HepG2 (cell line): ENCODE data around the gene ESYT1. TPM values are rescaled to one million over a fixed set of nuclear protein-coding genes. Genes with fewer than 3 reads are reported as not detected.

ENCODE experiments used
- AGO1 ChIP-seq: fragments of 200-400 bp; formaldehyde crosslinking; IDR thresholded peaks from 2 replicates; pipeline ENCODE4 v1.6.1; 2017; ENCODE audit warnings: mild to moderate bottlenecking, low read depth, low read length, moderate library complexity; ENCODE audit not compliant: poor library complexity, severe bottlenecking
- ARHGAP35 ChIP-seq: sonication (generic); formaldehyde crosslinking; IDR thresholded peaks from 2 replicates; pipeline ENCODE4 v1.9.0; 2022; ENCODE audit warnings: mild to moderate bottlenecking, inconsistent platforms, moderate library complexity, missing genetic modification reagents, borderline replicate concordance
- BRF2 ChIP-seq: sonication (generic); formaldehyde crosslinking; IDR thresholded peaks from 2 replicates; pipeline ENCODE4 v1.8.1; 2022; ENCODE audit warnings: mild to moderate bottlenecking, missing genetic modification reagents
- CENPT ChIP-seq: sonication (generic); formaldehyde crosslinking; IDR thresholded peaks from 2 replicates; pipeline ENCODE4 v1.8.0; 2022; ENCODE audit warnings: low read depth, mild to moderate bottlenecking, moderate library complexity, missing genetic modification reagents
- CREB1 ChIP-seq, 2 experiments: fragments of 450-650 bp in 1 of 2; IDR thresholded peaks; 2 replicates each; pipeline ENCODE4 v1.6.1; 2016 to 2017; ENCODE audit warnings: control low read depth in 1 of 2, mild to moderate bottlenecking in 1 of 2, missing compliant biosample characterization in 1 of 2, missing genetic modification characterization in 1 of 2
- HES4 ChIP-seq: sonication (generic); formaldehyde crosslinking; IDR thresholded peaks from 2 replicates; pipeline ENCODE4 v1.9.0; 2021; ENCODE audit warnings: mild to moderate bottlenecking, missing genetic modification reagents, borderline replicate concordance
- ISL2 ChIP-seq: sonication (generic); formaldehyde crosslinking; IDR thresholded peaks from 2 replicates; pipeline ENCODE4 v1.5.0; 2020; ENCODE audit warnings: missing genetic modification reagents
- MAFK ChIP-seq, 2 experiments: IDR thresholded peaks in 1 of 2; conservative IDR thresholded peaks in 1 of 2; 2 replicates each; pipeline ENCODE4 v1.6.1; 2011; ENCODE audit warnings: improper control_type of control experiment in 2 of 2, low read length in 2 of 2
- MBNL3 ChIP-seq: fragments of 250-450 bp; sonication (Bioruptor Pico); conservative IDR thresholded peaks from 2 replicates; pipeline ENCODE4 v1.8.0; 2022; ENCODE audit warnings: mild to moderate bottlenecking, inconsistent platforms
- MTA1 ChIP-seq: sonication (generic); formaldehyde crosslinking; IDR thresholded peaks from 2 replicates; pipeline ENCODE4 v1.4.0; 2020; ENCODE audit warnings: missing genetic modification reagents, mild to moderate bottlenecking, borderline replicate concordance
- NFE2 ChIP-seq: sonication (generic); formaldehyde crosslinking; IDR thresholded peaks from 2 replicates; pipeline ENCODE4 v1.4.0; 2020; ENCODE audit warnings: missing genetic modification reagents
- RFXAP ChIP-seq: sonication (generic); formaldehyde crosslinking; IDR thresholded peaks from 2 replicates; pipeline ENCODE4 v1.4.0; 2020; ENCODE audit warnings: missing genetic modification reagents, borderline replicate concordance
- SIN3A ChIP-seq: IDR thresholded peaks from 2 replicates; pipeline ENCODE4 v1.6.1; 2011; ENCODE audit warnings: low read depth, mild to moderate bottlenecking, control low read depth, low read length, borderline replicate concordance
- SKIL ChIP-seq: sonication (generic); formaldehyde crosslinking; IDR thresholded peaks from 2 replicates; pipeline ENCODE4 v1.8.0; 2022; ENCODE audit warnings: missing genetic modification reagents, mild to moderate bottlenecking, moderate library complexity, borderline replicate concordance
- SMARCC2 ChIP-seq: fragments of 450-650 bp; IDR thresholded peaks from 2 replicates; pipeline ENCODE4 v1.6.1; 2017; ENCODE audit warnings: antibody characterized with exemption, mild to moderate bottlenecking
- TFDP1 ChIP-seq: IDR thresholded peaks from 2 replicates; pipeline ENCODE4 v1.6.1; 2016; ENCODE audit warnings: missing compliant biosample characterization, missing genetic modification reagents, borderline replicate concordance
- YY1 ChIP-seq: IDR thresholded peaks from 2 replicates; pipeline ENCODE4 v1.6.1; 2011; ENCODE audit warnings: low read length, low read depth, moderate library complexity, mild to moderate bottlenecking; ENCODE audit not compliant: insufficient read depth, insufficient replicate concordance
- ZNF564 ChIP-seq: sonication (generic); formaldehyde crosslinking; IDR thresholded peaks from 2 replicates; pipeline ENCODE4 v1.8.1; 2023; ENCODE audit warnings: mild to moderate bottlenecking, missing genetic modification reagents
- ZNF567 ChIP-seq: sonication (generic); formaldehyde crosslinking; IDR thresholded peaks from 2 replicates; pipeline ENCODE4 v1.8.1; 2023; ENCODE audit warnings: mild to moderate bottlenecking, missing genetic modification reagents, borderline replicate concordance
- ZNF569 ChIP-seq: sonication (generic); formaldehyde crosslinking; IDR thresholded peaks from 2 replicates; pipeline ENCODE4 v1.5.0; 2020; ENCODE audit warnings: mild to moderate bottlenecking, missing genetic modification reagents, moderate library complexity, borderline replicate concordance
- ZNF597 ChIP-seq: sonication (generic); formaldehyde crosslinking; IDR thresholded peaks from 2 replicates; pipeline ENCODE4 v1.5.0; 2020; ENCODE audit warnings: missing genetic modification reagents
- ZNF784 ChIP-seq: sonication (generic); formaldehyde crosslinking; IDR thresholded peaks from 2 replicates; pipeline ENCODE4 v1.5.1; 2020; ENCODE audit warnings: missing genetic modification reagents, mild to moderate bottlenecking, borderline replicate concordance
- polyA plus RNA-seq, 8 experiments: library from polyadenylated mRNA; depleted of rRNA in 3 of 8; stranded (reverse) in 7 of 8; unstranded in 1 of 8; fragments of >200 nt; fragmentation: Illumina TruSeq in 4 of 8; extraction: Trizol in 4 of 8; gene quantifications; 2 replicates each; pipeline versions ENCODE4 v1.2.1 to v1.2.3, GENCODE V29; 2011 to 2016; ENCODE audit warnings: low read depth in 4 of 8, missing spikeins in 1 of 8, mixed read lengths in 1 of 8; ENCODE audit not compliant: insufficient read depth in 1 of 8
- total RNA-seq, 5 experiments: library from RNA; depleted of rRNA; stranded (reverse); fragments of >200 nt; fragmentation: Illumina TruSeq; extraction: Trizol; gene quantifications; 2 replicates each; pipeline ENCODE4 v1.2.3, GENCODE V29; 2016; ENCODE audit warnings: low read depth in 1 of 5

Gene ESYT1
- total and polyA plus RNA-seq, 2 of the 13 experiments (the other 11 are each of a cell fraction or from before 2014, with no cell fraction given), result 66.9 to 71.0 TPM

GRCh38 chr12:56078931-56079722 is 48.9 kb upstream of the ESYT1 start (continued):
- TF ChIP-seq MTA1 (CRISPR knock-in tag), result no peak
- TF ChIP-seq HES4 (CRISPR knock-in tag), result no peak
- TF ChIP-seq TFDP1 (CRISPR knock-in tag), result peak; percentile 69; the same call in 1 of the 2 replicates
- TF ChIP-seq YY1, result peak; percentile 52
- 0 out of 2 replicates have a peak, but pooled peaks have one; percentile 15 for TF ChIP-seq ZNF784 (CRISPR knock-in tag)
- TF ChIP-seq CENPT (CRISPR knock-in tag), result no peak
- TF ChIP-seq ZNF567 (CRISPR knock-in tag), result 0 out of 2 replicates have a peak, but pooled peaks have one; percentile 46
- no peak for TF ChIP-seq SMARCC2
- TF ChIP-seq RFXAP (CRISPR knock-in tag), result no peak
- no peak for TF ChIP-seq NFE2 (CRISPR knock-in tag)
- TF ChIP-seq CREB1 (IDR thresholded peaks at IDR 0.05), result no peak
- TF ChIP-seq CREB1 (CRISPR knock-in tag; IDR thresholded peaks at IDR 0.05), result 0 out of 2 replicates have a peak, but pooled peaks have one; percentile 1
- no peak for TF ChIP-seq ZNF597 (CRISPR knock-in tag)
- TF ChIP-seq ISL2 (CRISPR knock-in tag), result 0 out of 2 replicates have a peak, but pooled peaks have one; percentile 12
- no peak for TF ChIP-seq BRF2 (CRISPR knock-in tag)
- TF ChIP-seq MBNL3 (CRISPR knock-in tag), result no peak
- no peak for TF ChIP-seq SKIL (CRISPR knock-in tag)
- no peak for TF ChIP-seq AGO1
- no peak for TF ChIP-seq ZNF569 (CRISPR knock-in tag)
- TF ChIP-seq ZNF564 (CRISPR knock-in tag), result peak; percentile 55; the same call in 1 of the 2 replicates
- TF ChIP-seq SIN3A, result no peak
- TF ChIP-seq ARHGAP35 (CRISPR knock-in tag), result no peak
- no peak for TF ChIP-seq MAFK (conservative IDR thresholded peaks at IDR 0.05 in 1 of 2, IDR thresholded peaks at IDR 0.05 in 1 of 2; ENCODE audit: low read length in 2 of 2)
